Lower lobe of right lung (tissue), 2 donors: ENCODE data around the gene ADD2. TPM values are rescaled to one million over a fixed set of nuclear protein-coding genes. Genes with fewer than 3 reads are reported as not detected.

Experiments used
- ATAC-seq, 2 donors: fragments of 200-7000 bp; cut with Tn5 transposase; one replicate each; pipeline ENCODE4 v1.9.1; 2020 to 2022; ENCODE audit warnings: mild to moderate bottlenecking in 2 of 2, moderate library complexity in 2 of 2
- DNase-seq: peaks from one replicate; pipeline ENCODE4 v3.0.0-alpha.2; 2020
- H3K27ac ChIP-seq: fragments of 200-600 bp; one replicate; pipeline ENCODE4 v1.8.0; 2022
- H3K27me3 ChIP-seq: fragments of 200-600 bp; one replicate; pipeline ENCODE4 v1.8.0; 2022; ENCODE audit warnings: low read depth
- H3K36me3 ChIP-seq: fragments of 200-600 bp; one replicate; pipeline ENCODE4 v1.8.0; 2022; ENCODE audit warnings: mild to moderate bottlenecking
- H3K4me1 ChIP-seq: fragments of 200-600 bp; one replicate; pipeline ENCODE4 v1.8.0; 2022
- H3K4me3 ChIP-seq: fragments of 200-600 bp; one replicate; pipeline ENCODE4 v1.8.0; 2022; ENCODE audit warnings: mild to moderate bottlenecking
- H3K9me3 ChIP-seq: fragments of 200-600 bp; one replicate; pipeline ENCODE4 v1.8.0; 2022
- CTCF ChIP-seq: fragments of 200-600 bp; IDR thresholded peaks from one replicate; pipeline ENCODE4 v1.8.0; 2022; ENCODE audit warnings: antibody characterized with exemption, mild to moderate bottlenecking
- intact Hi-C: fragments of 100-400 bp; cut with DNase I; formaldehyde crosslinking; loops from one replicate; pipeline ENCODE4 v1.11.0; 2022
- total RNA-seq: library from RNA; stranded (reverse); fragmentation: NEBNext Ultra II Directional; extraction: Animal tissue kit (Norgen Biotek cat#: 25700); gene quantifications from one replicate; pipeline ENCODE4 v1.2.1, GENCODE V29; 2021
- donor health status: DM: no; HTN: yes; CAD: no; lungs with severe emphysema.

Gene ADD2
- total RNA-seq, 1 donor from 2014 or later, result 2.1 TPM

GRCh38 chr2:70612574-70612973, 155.4 kb downstream of the ADD2 start:
- peaks cover 8% of the 10 kb centered on the region for H3K27me3 ChIP-seq
- DNase-seq (no peak), ATAC-seq (no peak)
- H3K9me3 ChIP-seq, result no peaks in the 10 kb centered on the region
- intact Hi-C loops, result loop anchor here (10.0 kb wide), 1 partner anchor 308 kb away; the partner anchor contains the start of gene FAM136A
- no peak for TF ChIP-seq CTCF
- no peak overlapping the region for H3K27ac ChIP-seq
- H3K36me3 ChIP-seq, result no peaks in the 10 kb centered on the region
- no peaks in the 10 kb centered on the region for H3K4me1 ChIP-seq
- no peak overlapping the region for H3K4me3 ChIP-seq

DNA sequence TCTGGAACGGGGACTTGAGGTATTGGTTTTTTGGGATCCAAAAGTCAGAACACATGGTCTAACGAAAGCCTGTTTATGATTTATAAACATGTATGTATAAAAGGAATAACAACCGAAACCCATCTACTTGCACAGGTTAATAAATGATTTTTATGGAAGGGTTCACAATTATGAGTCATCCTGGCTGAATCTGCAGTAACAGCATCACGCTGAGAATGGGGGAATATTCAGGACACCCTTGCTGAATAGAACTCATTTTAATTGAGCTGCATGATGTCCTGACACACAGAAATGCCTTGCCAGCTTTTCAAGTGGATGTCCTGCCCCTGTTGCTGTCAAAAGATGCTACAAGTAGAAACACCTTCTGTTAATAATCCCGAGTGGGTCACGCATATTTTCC, 159.6 kb downstream of the ADD2 start:
- Histone ChIP-seq H3K4me3 (no peak overlapping the region), H3K27ac (no peak overlapping the region), H3K27me3 (peaks cover 12% of the 10 kb centered on the region), H3K36me3 (no peaks in the 10 kb centered on the region), H3K9me3 (no peaks in the 10 kb centered on the region), H3K4me1 (no peaks in the 10 kb centered on the region)
- no peak for TF ChIP-seq CTCF
- intact Hi-C loops, result no loop called here
- no peak for ATAC-seq
- DNase-seq, result no peak

DNA sequence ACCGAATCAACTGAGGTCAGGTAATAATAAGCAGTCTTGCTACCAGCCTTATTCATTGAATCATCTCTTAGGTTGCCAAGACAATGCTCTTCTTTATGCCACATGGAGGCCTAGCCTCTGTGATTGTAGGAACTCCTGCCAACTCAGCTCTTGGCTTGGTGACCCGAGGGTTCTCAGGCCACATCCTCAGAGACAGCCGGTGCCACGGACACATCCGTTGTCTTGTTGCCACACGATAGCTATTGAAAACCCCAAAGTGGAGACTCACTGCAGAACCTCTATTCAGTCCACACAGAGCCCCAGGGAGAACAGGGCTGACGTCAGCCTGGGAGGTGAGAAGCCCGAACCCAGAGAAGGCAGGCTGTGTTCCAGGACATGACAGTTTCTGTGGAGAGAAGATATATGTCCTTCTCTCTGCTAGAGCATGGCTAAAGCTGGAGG, 160.9 kb downstream of the ADD2 start:
- intact Hi-C loops, result no loop called here
- ATAC-seq, result no peak
- TF ChIP-seq CTCF, result no peak
- no peaks in the 10 kb centered on the region for H3K9me3 ChIP-seq
- H3K27ac ChIP-seq, result no peak overlapping the region
- no peaks in the 10 kb centered on the region for H3K36me3 ChIP-seq
- H3K27me3 ChIP-seq, result peaks cover 12% of the 10 kb centered on the region
- no peaks in the 10 kb centered on the region for H3K4me1 ChIP-seq
- DNase-seq, result no peak
- no peak overlapping the region for H3K4me3 ChIP-seq

Other genes with a start within 250 kb of the ADD2 start
- 8.2 TPM for gene TGFA, start 214.4 kb downstream of the ADD2 start, total RNA-seq
- gene FIGLA, start 22.4 kb upstream of the ADD2 start, total RNA-seq, result not detected
- 0.71 TPM for gene CLEC4F, start 52.4 kb upstream of the ADD2 start, total RNA-seq
- gene CD207, start 67.6 kb upstream of the ADD2 start, total RNA-seq, result 3.0 TPM
- not detected for gene VAX2, start 132.4 kb upstream of the ADD2 start, total RNA-seq
- 2.2 TPM for gene ATP6V1B1, start 167.7 kb upstream of the ADD2 start, total RNA-seq
- gene ANKRD53, start 210.4 kb upstream of the ADD2 start, total RNA-seq, result 1.1 TPM
- 71.3 TPM for gene TEX261, start 226.7 kb upstream of the ADD2 start, total RNA-seq